Panc1 (cell line): Measurements from ENCODE around the gene PCNX1.

Experiments used
- CTCF ChIP-seq: fragments of 450-650 bp; IDR thresholded peaks from 2 replicates; pipeline ENCODE4 v1.5.1; 2017; ENCODE audit warnings: mild to moderate bottlenecking
- POLR2AphosphoS5 ChIP-seq: IDR thresholded peaks from 2 replicates; pipeline ENCODE4 v1.6.1; 2012; ENCODE audit warnings: mild to moderate bottlenecking, low read depth, low read length, moderate library complexity
- REST ChIP-seq, 2 experiments: IDR thresholded peaks; 2 replicates each; pipeline ENCODE4 v1.6.1; 2011 to 2012; ENCODE audit warnings: low read depth in 2 of 2, control low read depth in 1 of 2, low read length in 1 of 2, mild to moderate bottlenecking in 1 of 2, moderate library complexity in 1 of 2; ENCODE audit not compliant: insufficient read depth in 1 of 2
- TCF7L2 ChIP-seq: IDR thresholded peaks from 2 replicates; pipeline ENCODE4 v1.6.1; 2011; ENCODE audit warnings: mild to moderate bottlenecking, low read depth, low read length, inconsistent platforms

GRCh38 chr14:70964492-70964891 is 57.2 kb downstream of the PCNX1 start:
- TF ChIP-seq CTCF: no peak
- no peak for TF ChIP-seq REST (IDR thresholded peaks at IDR 0.05; ENCODE audit: insufficient read depth in 1 of 2, low read depth in 2 of 2, low read length in 1 of 2)
- TF ChIP-seq POLR2AphosphoS5: no peak
- TF ChIP-seq TCF7L2: no peak
